ENCODE results near the gene NEK6.

NEK6 gene

GRCh38 chr9:124348831-124349230, 91.1 kb downstream of the NEK6 start:
- no peak for ATAC-seq
- H3K27me3 Mint-ChIP-seq = no peaks in the 10 kb centered on the region
- no peak overlapping the region for H3K27ac Mint-ChIP-seq
- peaks cover 66% of the 10 kb centered on the region for H3K36me3 Mint-ChIP-seq
- H3K4me1 Mint-ChIP-seq = no peaks in the 10 kb centered on the region
- H3K4me3 Mint-ChIP-seq = no peak overlapping the region
- no peaks in the 10 kb centered on the region for H3K9me3 Mint-ChIP-seq

DNA sequence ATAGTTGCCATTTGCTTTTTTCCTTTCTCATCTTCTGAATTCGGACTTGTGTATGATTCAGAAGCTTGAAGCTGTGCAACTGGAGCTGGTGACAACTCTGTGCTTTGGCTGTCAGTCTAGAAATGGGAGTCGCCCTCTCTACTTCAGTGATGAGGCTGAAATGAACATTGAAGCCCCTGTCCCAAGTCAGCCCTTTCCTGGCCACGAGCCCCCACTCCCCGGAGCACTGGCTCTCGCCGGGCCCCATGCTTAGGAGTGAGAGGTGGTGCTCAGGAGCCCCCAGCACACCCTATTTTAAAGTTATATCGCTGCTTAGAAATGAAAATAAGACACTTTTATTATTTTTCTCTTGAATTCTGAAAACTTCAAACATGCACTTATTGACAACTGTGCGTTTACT, 91.5 kb downstream of the NEK6 start:
- Mint-ChIP-seq H3K27ac (no peak overlapping the region), H3K27me3 (no peaks in the 10 kb centered on the region), H3K4me1 (no peaks in the 10 kb centered on the region), H3K4me3 (no peak overlapping the region), H3K36me3 (peaks cover 62% of the 10 kb centered on the region), H3K9me3 (no peaks in the 10 kb centered on the region)
- no peak for ATAC-seq

GRCh38 chr9:124349675-124350493, 92.1 kb downstream of the NEK6 start:
- no peak overlapping the region for H3K4me3 Mint-ChIP-seq
- H3K27ac Mint-ChIP-seq = no peak overlapping the region
- H3K27me3 Mint-ChIP-seq = no peaks in the 10 kb centered on the region
- peaks cover 66% of the 10 kb centered on the region for H3K36me3 Mint-ChIP-seq
- no peaks in the 10 kb centered on the region for H3K4me1 Mint-ChIP-seq
- no peaks in the 10 kb centered on the region for H3K9me3 Mint-ChIP-seq
- no peak for ATAC-seq

GRCh38 chr9:124350494-124351263, 92.9 kb downstream of the NEK6 start:
- Mint-ChIP-seq H3K9me3 (no peaks in the 10 kb centered on the region), H3K27me3 (no peaks in the 10 kb centered on the region), H3K4me1 (no peaks in the 10 kb centered on the region), H3K4me3 (no peak overlapping the region), H3K36me3 (peaks cover 58% of the 10 kb centered on the region), H3K27ac (no peak overlapping the region)
- ATAC-seq = no peak

- peaks cover 64% of the 10 kb centered on the region for H3K36me3 Mint-ChIP-seq
- ATAC-seq = no peak
- no peaks in the 10 kb centered on the region for H3K27me3 Mint-ChIP-seq
- peaks cover under 1% of the 10 kb centered on the region for H3K4me1 Mint-ChIP-seq
- H3K27ac Mint-ChIP-seq = no peak overlapping the region
- no peak overlapping the region for H3K4me3 Mint-ChIP-seq
- no peaks in the 10 kb centered on the region for H3K9me3 Mint-ChIP-seq
These were observed 94.1 kb downstream of the NEK6 start for GRCh38 chr9:124351672-124352468.

DNA sequence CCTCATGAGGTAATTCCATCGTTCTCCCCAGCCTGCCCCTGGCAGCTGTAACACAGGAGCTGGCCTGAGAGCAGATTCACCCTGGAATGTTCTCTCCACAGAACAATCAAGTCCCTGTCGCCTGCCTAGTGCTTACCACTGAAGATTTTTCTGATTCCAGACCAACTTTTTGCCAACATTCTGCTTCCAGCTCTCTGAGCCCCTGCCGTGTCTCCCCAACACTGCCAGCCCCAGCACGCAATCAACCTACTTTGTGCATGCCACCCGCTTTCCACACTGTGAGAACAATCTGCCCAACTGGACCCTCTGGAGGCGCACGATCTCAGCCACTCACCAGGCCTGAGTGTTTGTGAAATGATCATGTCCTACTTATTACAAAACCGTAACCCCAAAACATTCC, 94.9 kb downstream of the NEK6 start:
- Mint-ChIP-seq H3K4me3 (no peak overlapping the region), H3K4me1 (peaks cover 8% of the 10 kb centered on the region), H3K27me3 (no peaks in the 10 kb centered on the region), H3K36me3 (peaks cover 62% of the 10 kb centered on the region), H3K9me3 (no peaks in the 10 kb centered on the region), H3K27ac (peak overlapping the region; percentile 40)
- ATAC-seq = no peak

GRCh38 chr9:124353166-124353768, 95.5 kb downstream of the NEK6 start:
- H3K36me3 Mint-ChIP-seq = peaks cover 59% of the 10 kb centered on the region
- no peak overlapping the region for H3K4me3 Mint-ChIP-seq
- H3K4me1 Mint-ChIP-seq = peaks cover 12% of the 10 kb centered on the region
- H3K27ac Mint-ChIP-seq = peak overlapping the region; percentile 40
- H3K27me3 Mint-ChIP-seq = no peaks in the 10 kb centered on the region
- H3K9me3 Mint-ChIP-seq = no peaks in the 10 kb centered on the region
- no peak for ATAC-seq

- Mint-ChIP-seq H3K4me1 (peaks cover 17% of the 10 kb centered on the region), H3K36me3 (peaks cover 54% of the 10 kb centered on the region), H3K27me3 (no peaks in the 10 kb centered on the region), H3K4me3 (no peak overlapping the region), H3K9me3 (no peaks in the 10 kb centered on the region), H3K27ac (peak overlapping the region; percentile 9)
- ATAC-seq = no peak
These were observed 96.1 kb downstream of the NEK6 start for GRCh38 chr9:124353811-124354274.

DNA sequence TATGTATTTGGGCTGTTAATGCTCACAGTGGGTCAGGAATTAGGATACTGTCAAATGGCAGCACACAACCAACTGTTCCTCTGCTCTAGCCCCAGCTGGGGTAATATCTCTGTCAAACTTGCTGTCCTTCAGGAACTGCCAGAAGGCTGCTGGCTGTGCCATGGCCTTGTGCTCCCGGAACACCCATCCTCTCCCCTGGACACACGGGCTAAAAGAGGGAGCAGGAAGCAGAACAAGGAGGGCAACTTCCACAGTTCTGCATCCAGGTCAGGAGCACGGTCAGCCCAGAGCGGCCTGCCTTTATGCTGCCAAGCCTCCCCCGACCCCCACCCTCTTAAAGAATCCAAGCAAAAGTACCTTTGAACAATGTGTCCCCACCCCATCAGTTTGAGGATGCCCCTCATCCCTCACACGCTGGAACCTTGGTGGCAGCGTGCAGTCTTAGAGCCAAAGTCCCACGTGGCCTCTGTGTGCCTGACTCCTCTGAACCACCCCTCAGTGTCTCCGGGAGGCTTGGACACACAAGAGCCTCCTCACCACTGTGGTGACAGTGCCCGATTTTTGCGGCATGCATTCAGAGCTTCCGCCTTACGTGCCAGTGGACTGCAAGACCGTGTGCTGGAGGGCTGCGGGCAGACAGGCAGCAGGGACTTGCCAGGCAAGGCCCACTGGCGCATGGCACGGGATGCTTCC, 96.7 kb downstream of the NEK6 start:
- no peaks in the 10 kb centered on the region for H3K27me3 Mint-ChIP-seq
- peak overlapping the region; percentile 9 for H3K27ac Mint-ChIP-seq
- peaks cover 54% of the 10 kb centered on the region for H3K36me3 Mint-ChIP-seq
- no peaks in the 10 kb centered on the region for H3K9me3 Mint-ChIP-seq
- H3K4me1 Mint-ChIP-seq = peaks cover 20% of the 10 kb centered on the region
- H3K4me3 Mint-ChIP-seq = peak overlapping the region; percentile 1
- ATAC-seq = no peak

GRCh38 chr9:124355039-124355940, 97.5 kb downstream of the NEK6 start:
- Mint-ChIP-seq H3K4me1 (peaks cover 26% of the 10 kb centered on the region), H3K27ac (no peak overlapping the region), H3K36me3 (peaks cover 54% of the 10 kb centered on the region), H3K9me3 (no peaks in the 10 kb centered on the region), H3K27me3 (no peaks in the 10 kb centered on the region), H3K4me3 (no peak overlapping the region)
- ATAC-seq = no peak

- ATAC-seq = no peak
- H3K4me3 Mint-ChIP-seq = no peak overlapping the region
- no peaks in the 10 kb centered on the region for H3K9me3 Mint-ChIP-seq
- H3K4me1 Mint-ChIP-seq = peaks cover 32% of the 10 kb centered on the region
- H3K27me3 Mint-ChIP-seq = no peaks in the 10 kb centered on the region
- peaks cover 46% of the 10 kb centered on the region for H3K36me3 Mint-ChIP-seq
- H3K27ac Mint-ChIP-seq = peak overlapping the region; percentile 78
These were observed 98.4 kb downstream of the NEK6 start for GRCh38 chr9:124355941-124356744.

DNA sequence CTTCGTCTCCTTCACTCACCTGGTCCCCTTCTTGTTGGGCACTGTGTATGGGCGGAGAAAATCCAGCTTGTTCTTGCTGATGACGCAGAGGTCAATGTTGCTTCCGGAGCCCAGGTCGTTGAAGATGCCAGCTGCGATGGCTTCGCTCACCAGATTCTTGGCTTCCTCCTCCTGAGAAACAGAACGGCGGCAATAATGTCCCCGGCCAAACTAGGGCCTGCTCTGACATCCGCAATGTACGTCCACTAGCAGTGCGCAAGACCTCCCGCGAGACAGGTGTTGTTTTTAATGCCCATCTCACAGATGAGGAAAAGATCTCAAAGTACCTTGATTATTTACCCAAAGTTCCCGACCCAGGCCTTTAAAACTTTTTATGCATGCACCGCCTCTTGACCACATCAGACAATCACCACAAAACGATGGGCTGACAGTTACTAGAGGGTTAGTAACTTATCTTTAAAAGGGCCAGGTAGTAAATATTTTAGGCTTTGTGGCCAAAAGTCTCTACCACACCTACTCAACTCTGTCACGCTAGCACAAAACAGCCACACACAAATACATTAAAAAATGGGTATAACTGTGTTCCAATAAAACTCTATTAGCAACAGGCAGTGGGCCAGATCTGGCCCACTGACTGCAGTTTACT, 99.1 kb downstream of the NEK6 start:
- no peaks in the 10 kb centered on the region for H3K9me3 Mint-ChIP-seq
- peaks cover 32% of the 10 kb centered on the region for H3K4me1 Mint-ChIP-seq
- H3K27me3 Mint-ChIP-seq = no peaks in the 10 kb centered on the region
- H3K27ac Mint-ChIP-seq = peak overlapping the region; percentile 78
- peaks cover 39% of the 10 kb centered on the region for H3K36me3 Mint-ChIP-seq
- no peak overlapping the region for H3K4me3 Mint-ChIP-seq
- no peak for ATAC-seq
